SK-N-MC (cell line): ENCODE results near the gene FAM131A.

ENCODE experiments used
- EZH2 ChIP-seq: fragments of 200-600 bp; sonication (generic); IDR thresholded peaks from one replicate; pipeline ENCODE4 v1.6.1; 2017; ENCODE audit warnings: antibody characterized with exemption
- POLR2AphosphoS5 ChIP-seq: IDR thresholded peaks from 2 replicates; pipeline ENCODE4 v1.6.1; 2012; ENCODE audit warnings: mild to moderate bottlenecking, low read depth, low read length, borderline replicate concordance

DNA sequence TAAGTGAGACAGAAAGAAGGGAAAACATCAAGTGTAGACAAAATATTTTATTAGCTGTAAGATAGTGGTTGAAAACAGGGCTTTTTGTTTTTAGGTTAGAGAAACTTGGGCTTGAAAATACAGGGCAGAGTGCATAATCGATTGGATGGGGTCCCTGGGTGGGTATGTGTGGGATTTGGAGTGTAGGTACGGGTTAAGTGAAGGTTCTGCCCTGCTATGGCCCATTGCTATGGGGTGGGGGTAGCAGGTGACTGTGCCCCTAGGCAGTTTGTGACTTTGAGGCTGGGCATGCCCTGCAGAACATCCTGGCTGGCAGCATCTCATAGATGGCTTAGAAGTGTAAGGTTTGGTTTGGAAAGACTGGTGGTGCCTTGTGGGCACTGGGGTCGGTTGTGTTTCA is 3.7 kb upstream of the FAM131A start:
- TF ChIP-seq POLR2AphosphoS5 (no peak), EZH2 (no peak)
